H1 (cell line): Measurements from ENCODE around the gene CD164L2. TPM values are rescaled to one million over a fixed set of nuclear protein-coding genes. Genes with fewer than 3 reads are reported as not detected.

Source experiments
- CTCF ChIA-PET: fragments of 300-600 bp; sonication (Branson Sonifier 250); formaldehyde crosslinking; loops from one replicate; lab custom pipeline; 2021; ENCODE audit not compliant: partially characterized antibody; lab: Charles Lee
- POLR2A ChIA-PET: fragments of 300-600 bp; sonication (Branson Sonifier 250); formaldehyde crosslinking; loops from one replicate; lab custom pipeline; 2021; ENCODE audit warnings: inconsistent platforms; ENCODE audit not compliant: partially characterized antibody; lab: Charles Lee
- DNase-seq, 2 experiments: peaks; one replicate each; pipeline versions ENCODE4 v3.0.0 to v3.0.0-alpha.2; 2010 to 2022; ENCODE audit warnings: low spot score in 2 of 2, low read depth in 1 of 2, mixed read lengths in 1 of 2
- FAIRE-seq: peaks from 2 replicates; lab custom pipeline; 2011; peaks lifted over from hg19 to GRCh38; lab: Jason Lieb, UNC
- H2AFZ ChIP-seq: 2 replicates; pipeline ENCODE4 v1.8.1; 2012; ENCODE audit warnings: low read length, inconsistent platforms
- H2AK5ac ChIP-seq: 2 replicates; pipeline ENCODE4 v1.6.1; 2013; ENCODE audit warnings: low read depth, low read length
- H2BK120ac ChIP-seq: replicated peaks from 2 replicates; pipeline ENCODE3; 2013; ENCODE audit warnings: low read depth, low read length, inconsistent platforms
- H2BK12ac ChIP-seq: 2 replicates; pipeline ENCODE4 v1.6.1; 2013; ENCODE audit warnings: low read depth, low read length
- H2BK15ac ChIP-seq: 2 replicates; pipeline ENCODE4 v1.6.1; 2013; ENCODE audit warnings: low read length
- H2BK20ac ChIP-seq: 2 replicates; pipeline ENCODE4 v1.6.1; 2013; ENCODE audit warnings: low read length
- H2BK5ac ChIP-seq: 2 replicates; pipeline ENCODE4 v1.6.1; 2013; ENCODE audit warnings: low read depth, low read length
- H3K14ac ChIP-seq: 2 replicates; pipeline ENCODE4 v1.6.1; 2013; ENCODE audit warnings: inconsistent platforms; ENCODE audit not compliant: insufficient read length
- H3K18ac ChIP-seq: 2 replicates; pipeline ENCODE4 v1.6.1; 2013; ENCODE audit warnings: low read length; ENCODE audit errors: extremely low read depth
- H3K23ac ChIP-seq: 2 replicates; pipeline ENCODE4 v1.6.1; 2013; ENCODE audit warnings: inconsistent platforms; ENCODE audit not compliant: insufficient read length
- H3K23me2 ChIP-seq: 2 replicates; pipeline ENCODE4 v1.6.1; 2013; ENCODE audit warnings: low read depth, low read length
- H3K27ac ChIP-seq: 2 replicates; pipeline ENCODE4 v1.6.1; 2011; ENCODE audit warnings: low read depth, low read length, inconsistent platforms
- H3K27me3 ChIP-seq, 4 experiments: replicated peaks in 1 of 4; 1 replicate in 1 of 4; 2 replicates in 3 of 4; pipeline versions ENCODE4 v1.6.1 to v1.8.1; 2011 to 2013; ENCODE audit warnings: low read length in 3 of 4, mild to moderate bottlenecking in 3 of 4, inconsistent platforms in 2 of 4, mixed read lengths in 2 of 4, moderate library complexity in 1 of 4; ENCODE audit not compliant: control insufficient read depth in 3 of 4, insufficient read depth in 3 of 4; ENCODE audit errors: extremely low read depth in 1 of 4
- H3K36me3 ChIP-seq, 4 experiments: 2 replicates each; pipeline versions ENCODE4 v1.6.1 to v1.8.1; 2011 to 2013; ENCODE audit warnings: mild to moderate bottlenecking in 4 of 4, low read length in 3 of 4, moderate library complexity in 2 of 4, control low read depth in 1 of 4, inconsistent platforms in 1 of 4; ENCODE audit not compliant: insufficient read depth in 4 of 4, control insufficient read depth in 2 of 4
- H3K4ac ChIP-seq: replicated peaks from 2 replicates; pipeline ENCODE3; 2013; ENCODE audit warnings: low read length, low read depth, mixed read lengths, inconsistent platforms; ENCODE audit not compliant: insufficient read length
- H3K4me1 ChIP-seq, 4 experiments: replicated peaks in 1 of 4; 1 replicate in 1 of 4; 2 replicates in 3 of 4; pipeline versions ENCODE4 v1.6.1 to v1.8.1; 2011 to 2013; ENCODE audit warnings: low read length in 3 of 4, inconsistent platforms in 2 of 4, mixed read lengths in 1 of 4; ENCODE audit not compliant: insufficient read depth in 4 of 4, control insufficient read depth in 3 of 4
- H3K4me2 ChIP-seq, 2 experiments: 2 replicates each; pipeline versions ENCODE4 v1.6.1 to v1.8.1; 2011 to 2013; ENCODE audit warnings: low read depth in 2 of 2, low read length in 2 of 2, control low read depth in 1 of 2, inconsistent platforms in 1 of 2, mild to moderate bottlenecking in 1 of 2; ENCODE audit not compliant: insufficient read depth in 1 of 2
- H3K4me3 ChIP-seq, 4 experiments: fragments of 200-600, 300-600 bp in 1 of 4; sonication (generic), shearing (Covaris generic), sonication (Bioruptor Twin) in 1 of 4; 2 replicates each; pipeline versions ENCODE4 v1.5.1 to v1.8.1; 2011 to 2016; ENCODE audit warnings: low read length in 4 of 4, low read depth in 3 of 4, control low read depth in 2 of 4, inconsistent platforms in 2 of 4, mild to moderate bottlenecking in 2 of 4, mixed read lengths in 1 of 4, moderate library complexity in 1 of 4; ENCODE audit not compliant: insufficient read depth in 2 of 4; ENCODE audit errors: extremely low read depth in 1 of 4
- H3K56ac ChIP-seq: replicated peaks from 2 replicates; pipeline ENCODE3; 2013; ENCODE audit warnings: low read depth, mild to moderate bottlenecking, mixed read lengths, low read length, inconsistent platforms; ENCODE audit not compliant: insufficient read length
- H3K79me1 ChIP-seq: 2 replicates; pipeline ENCODE4 v1.6.1; 2013; ENCODE audit warnings: low read depth, low read length, control low read depth
- H3K79me2 ChIP-seq, 2 experiments: 2 replicates each; pipeline versions ENCODE4 v1.6.1 to v1.8.1; 2012 to 2013; ENCODE audit warnings: low read length in 2 of 2, mild to moderate bottlenecking in 2 of 2, inconsistent platforms in 1 of 2; ENCODE audit not compliant: insufficient read depth in 2 of 2, control insufficient read depth in 1 of 2
- H3K9ac ChIP-seq, 4 experiments: replicated peaks in 1 of 4; 1 replicate in 1 of 4; 2 replicates in 3 of 4; pipeline versions ENCODE4 v1.6.1 to v1.8.1; 2011 to 2013; ENCODE audit warnings: low read depth in 3 of 4, low read length in 3 of 4, control low read depth in 2 of 4, mild to moderate bottlenecking in 2 of 4, moderate library complexity in 2 of 4, inconsistent platforms in 1 of 4; ENCODE audit errors: extremely low read depth in 1 of 4
- H3K9me3 ChIP-seq, 2 experiments: 2 replicates each; pipeline versions ENCODE4 v1.6.1 to v1.8.1; 2012 to 2013; ENCODE audit warnings: mild to moderate bottlenecking in 2 of 2, moderate library complexity in 2 of 2, control low read depth in 1 of 2, inconsistent platforms in 1 of 2, low read depth in 1 of 2, low read length in 1 of 2, mixed read lengths in 1 of 2; ENCODE audit not compliant: insufficient read depth in 2 of 2
- H4K20me1 ChIP-seq, 2 experiments: replicated peaks in 1 of 2; 2 replicates each; pipeline versions ENCODE3 to v1.8.1; 2011 to 2013; ENCODE audit warnings: inconsistent platforms in 2 of 2, low read length in 2 of 2, mild to moderate bottlenecking in 1 of 2; ENCODE audit not compliant: insufficient read depth in 2 of 2, control insufficient read depth in 1 of 2
- H4K5ac ChIP-seq: 2 replicates; pipeline ENCODE4 v1.6.1; 2013; ENCODE audit warnings: low read length, low read depth, mixed read lengths, inconsistent platforms; ENCODE audit not compliant: insufficient read length
- H4K8ac ChIP-seq: 2 replicates; pipeline ENCODE4 v1.8.0; 2013; ENCODE audit warnings: mild to moderate bottlenecking, moderate library complexity, low read length, inconsistent platforms; ENCODE audit not compliant: insufficient read depth; ENCODE audit errors: extremely low read depth
- H4K91ac ChIP-seq: replicated peaks from 2 replicates; pipeline ENCODE3; 2013; ENCODE audit warnings: low read length, mixed read lengths, inconsistent platforms; ENCODE audit not compliant: insufficient read length
- ASH2L ChIP-seq: fragments of 200-600, 300-600 bp; sonication (generic); IDR thresholded peaks from one replicate; pipeline ENCODE4 v1.7.1; 2017; ENCODE audit warnings: low read length
- EGR1 ChIP-seq: IDR thresholded peaks from 2 replicates; pipeline ENCODE4 v1.6.1; 2011; ENCODE audit warnings: low read depth, low read length, borderline replicate concordance
- EZH2 ChIP-seq: fragments of 200-600 bp; sonication (generic); IDR thresholded peaks from 2 replicates; pipeline ENCODE4 v1.7.1; 2012; ENCODE audit warnings: low read depth, mild to moderate bottlenecking, moderate library complexity, low read length, inconsistent platforms; ENCODE audit not compliant: severe bottlenecking
- FOSL1 ChIP-seq: IDR thresholded peaks from 2 replicates; pipeline ENCODE4 v1.6.1; 2011; ENCODE audit warnings: mild to moderate bottlenecking, low read depth, low read length, moderate library complexity; ENCODE audit not compliant: insufficient read depth
- JUND ChIP-seq: IDR thresholded peaks from 2 replicates; pipeline ENCODE4 v1.6.1; 2011; ENCODE audit warnings: mild to moderate bottlenecking, improper control_type of control experiment, low read length
- KDM1A ChIP-seq: fragments of 200-600, 300-600 bp; sonication (generic); IDR thresholded peaks from 2 replicates; pipeline ENCODE4 v1.7.1; 2016; ENCODE audit warnings: mild to moderate bottlenecking, low read length, borderline replicate concordance
- KDM5A ChIP-seq: fragments of 200-600 bp; IDR thresholded peaks from 2 replicates; pipeline ENCODE4 v1.7.1; 2012; ENCODE audit warnings: mild to moderate bottlenecking, low read length, inconsistent platforms, mixed read lengths
- NANOG ChIP-seq: IDR thresholded peaks from 2 replicates; pipeline ENCODE4 v1.6.1; 2011; ENCODE audit warnings: low read length, low read depth, mild to moderate bottlenecking, inconsistent platforms; ENCODE audit not compliant: insufficient read depth, poor library complexity, severe bottlenecking
- PHF8 ChIP-seq: fragments of 200-600 bp; sonication (generic); conservative IDR thresholded peaks from 2 replicates; pipeline ENCODE4 v1.7.1; 2012; ENCODE audit warnings: low read depth, mild to moderate bottlenecking, inconsistent platforms, low read length, moderate library complexity
- SIRT6 ChIP-seq: IDR thresholded peaks from one replicate; pipeline ENCODE4 v1.7.1; 2012; ENCODE audit warnings: low read length, inconsistent platforms
- SP1 ChIP-seq: IDR thresholded peaks from 2 replicates; pipeline ENCODE4 v1.6.1; 2011; ENCODE audit warnings: low read depth, low read length
- SRF ChIP-seq: IDR thresholded peaks from 2 replicates; pipeline ENCODE4 v1.6.1; 2011; ENCODE audit warnings: mild to moderate bottlenecking, low read depth, low read length, moderate library complexity
- WGBS, 2 experiments: shearing (Covaris generic) in 1 of 2; methylation state at CpG; one replicate each; pipeline versions ENCODE4 v1.1.6 to v1.1.7; 2013 to 2015; ENCODE audit warnings: low lambda C conversion rate in 2 of 2, mixed read lengths in 2 of 2, inconsistent platforms in 1 of 2, low coverage in 1 of 2, missing lambda C conversion rate in 1 of 2; ENCODE audit not compliant: insufficient replicate concordance in 2 of 2, insufficient coverage in 1 of 2, insufficient read length in 1 of 2; ENCODE audit errors: extremely low coverage in 1 of 2, missing lambda C conversion rate in 1 of 2; 5-methylcytosine and 5-hydroxymethylcytosine counted together
- polyA plus RNA-seq, 7 experiments: library from polyadenylated mRNA; depleted of rRNA in 3 of 7; stranded (reverse) in 5 of 7; unstranded in 2 of 7; fragments of >200 nt in 5 of 7; fragments of 200-250 nt in 2 of 7; gene quantifications; 1 replicate in 5 of 7; 2 replicates in 1 of 7; 4 replicates in 1 of 7; pipeline versions ENCODE4 v1.2.1 to v1.2.3, GENCODE V29; 2011 to 2013; ENCODE audit warnings: missing spikeins in 2 of 7, mixed read lengths in 2 of 7
- total RNA-seq: library from RNA; stranded (reverse); fragmentation: NEBNext Ultra II Directional; extraction: Animal tissue kit (Norgen Biotek cat#: 25700); gene quantifications from 2 replicates; pipeline ENCODE4 v1.2.1, GENCODE V29; 2021

CD164L2 gene
- total and polyA plus RNA-seq, 2 of the 8 experiments (the other 6 are each of a cell fraction or from before 2014, with no cell fraction given): 3.3 TPM

- peaks cover 0 to 2% (median 0%) of the 10 kb centered on the region in 4 experiments; a peak in 1 of 7 replicates for H3K27me3 ChIP-seq
- H3K27ac ChIP-seq: no peak within 1 kb of the TSS
- peak within 1 kb of the TSS; percentile 93 for H4K5ac ChIP-seq
- H3K56ac ChIP-seq: peak within 1 kb of the TSS; percentile 75
- ChIA-PET POLR2A (interaction anchor here (0.9 to 4.8 kb wide), 10 partner anchors 9 to 56 kb away, joined by 3 to 50 read pairs (median 6); partner anchors contain the start of gene TMEM222), CTCF (interaction anchor here (0.6 to 17.0 kb wide), 13 partner anchors 8 to 1306 kb away, joined by 3 to 321 read pairs (median 6); no protein-coding TSS in a partner anchor)
- H3K23me2 ChIP-seq: peaks cover 6% of the 10 kb centered on the region; the same call in 1 of the 2 replicates
- H2BK12ac ChIP-seq: peak within 1 kb of the TSS; percentile 92; the same call in 1 of the 2 replicates
- peak within 1 kb of the TSS; percentile 31; the same call in 1 of the 2 replicates for H4K8ac ChIP-seq
- no peak within 1 kb of the TSS for H2AFZ ChIP-seq
- peak within 1 kb of the TSS; percentile 99 for H2BK15ac ChIP-seq
- H3K23ac ChIP-seq: no peak within 1 kb of the TSS
- no peaks in the 10 kb centered on the region for H3K9me3 ChIP-seq
- H3K79me2 ChIP-seq: no peaks in the 10 kb centered on the region; a peak in 1 of 4 replicates
- H2BK20ac ChIP-seq: peak within 1 kb of the TSS; percentile 83
- H3K4me2 ChIP-seq: peak within 1 kb of the TSS; percentile 78 to 94
- peaks cover 2 to 9% of the 10 kb centered on the region in 2 experiments for H4K20me1 ChIP-seq
- H3K79me1 ChIP-seq: no peaks in the 10 kb centered on the region
- peak within 1 kb of the TSS in 2 of 4 experiments; percentile 13 to 18; a peak in 5 of 7 replicates for H3K9ac ChIP-seq
- H3K4ac ChIP-seq: peak within 1 kb of the TSS; percentile 91
- peak within 1 kb of the TSS; percentile 81 for H3K14ac ChIP-seq
- peaks cover 0 to 25% (median 20%) of the 10 kb centered on the region in 4 experiments; a peak in 6 of 7 replicates for H3K4me1 ChIP-seq
- WGBS, 2 experiments: 34% methylated on average over 21 of the region's 22 CpGs; no CpG with 5 or more reads in 1 of the 2 experiments
- peak in 1 of 2 experiments; percentile 73 for DNase-seq
- no peaks in the 10 kb centered on the region for H3K36me3 ChIP-seq
- peak within 1 kb of the TSS; percentile 96 for H3K18ac ChIP-seq
- peak within 1 kb of the TSS; percentile 16 to 64 (median 44) for H3K4me3 ChIP-seq
- peak within 1 kb of the TSS; percentile 76; the same call in 1 of the 2 replicates for H2BK5ac ChIP-seq
- no peak for FAIRE-seq
- H4K91ac ChIP-seq: peak within 1 kb of the TSS; percentile 48
- H2BK120ac ChIP-seq: peak within 1 kb of the TSS; percentile 51
- peak within 1 kb of the TSS; percentile 57 for H2AK5ac ChIP-seq
- TF ChIP-seq SP1 (peak; percentile 92), EGR1 (peak; percentile 75; the same call in 1 of the 2 replicates), SRF (no peak), EZH2 (no peak), FOSL1 (no peak), PHF8 (no peak), JUND (no peak), KDM5A (no peak), KDM1A (no peak), SIRT6 (no peak), ASH2L (no peak), NANOG (no peak)
These were observed 41.4 kb downstream of the CD164L2 start, which contains the start of gene SYTL1 for GRCh38 chr1:27341525-27342252. SYTL1 (plus strand) TSS chr1:27342022; CDS start chr1:27345335, 3,313 bp downstream.
